ENCODE measurements around the gene MDH1.
"Not testable (repeated sequence)": the region's sequence is repeated elsewhere in the genome, so short reads cannot be mapped to it uniquely, and the experiment has no call there.

MDH1 gene

DNA sequence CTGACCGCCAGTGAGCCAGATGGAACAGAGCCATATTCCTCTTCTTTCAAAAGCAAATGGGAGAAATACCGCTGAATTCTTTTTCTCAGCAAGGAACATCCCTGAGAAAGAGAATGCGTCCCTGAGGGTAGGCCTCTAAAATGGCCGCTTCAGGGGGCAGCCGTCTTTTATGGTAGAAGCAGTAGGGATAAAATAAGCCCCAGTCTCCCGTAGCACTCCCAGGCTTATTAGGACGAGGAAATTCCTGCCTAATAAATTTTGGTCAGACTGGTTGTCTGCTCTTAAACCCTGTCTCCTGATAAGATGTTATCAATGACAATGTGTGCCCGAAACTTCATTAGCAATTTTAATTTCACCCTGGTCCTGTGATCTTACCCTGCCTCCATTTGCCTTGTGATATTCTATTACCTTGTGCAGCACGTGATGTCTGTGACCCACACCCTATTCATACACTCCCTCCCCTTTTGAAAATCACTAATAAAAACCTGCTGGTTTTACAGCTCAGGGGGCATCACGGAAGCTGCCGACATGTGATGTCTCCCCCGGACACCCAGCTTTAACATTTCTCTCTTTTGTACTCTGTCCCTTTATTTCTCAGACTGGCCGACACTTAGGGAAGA is 14.9 kb upstream of the MDH1 start:
- H3K36me3 Mint-ChIP-seq (ENCODE audit: low read depth): peaks cover 15% of the 10 kb centered on the region
- not testable (repeated sequence) for H3K27ac Mint-ChIP-seq, H3K4me3 Mint-ChIP-seq, H3K4me1 Mint-ChIP-seq, DNase-seq, ATAC-seq, H3K27me3 Mint-ChIP-seq
- peaks cover 18% of the 10 kb centered on the region for H3K9me3 Mint-ChIP-seq

DNA sequence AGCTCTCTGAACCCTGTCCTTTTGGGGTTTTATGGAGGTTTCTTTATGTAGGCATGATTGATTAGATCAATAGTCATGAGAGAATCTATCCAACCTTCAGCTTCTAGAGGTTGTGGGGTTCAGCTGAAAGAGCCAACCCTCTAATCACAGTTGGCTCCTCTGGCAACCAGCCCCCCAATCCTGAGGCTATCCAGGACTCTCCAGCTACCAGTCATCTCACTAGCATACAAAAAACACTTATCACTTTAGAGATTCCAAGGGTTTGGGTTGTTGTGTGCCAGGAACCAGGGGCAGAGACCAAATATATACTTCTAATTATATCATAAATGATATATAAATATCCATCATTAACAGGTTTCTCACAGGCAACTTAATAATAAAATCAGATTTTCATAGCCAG is 12.2 kb upstream of the MDH1 start:
- H3K27ac Mint-ChIP-seq: no peak overlapping the region
- peaks cover 4% of the 10 kb centered on the region for H3K36me3 Mint-ChIP-seq (ENCODE audit: low read depth)
- ATAC-seq: no peak
- no peak overlapping the region for H3K4me3 Mint-ChIP-seq
- DNase-seq: no peak
- no peaks in the 10 kb centered on the region for H3K4me1 Mint-ChIP-seq
- no peaks in the 10 kb centered on the region for H3K27me3 Mint-ChIP-seq
- H3K9me3 Mint-ChIP-seq: peaks cover 5% of the 10 kb centered on the region

DNA sequence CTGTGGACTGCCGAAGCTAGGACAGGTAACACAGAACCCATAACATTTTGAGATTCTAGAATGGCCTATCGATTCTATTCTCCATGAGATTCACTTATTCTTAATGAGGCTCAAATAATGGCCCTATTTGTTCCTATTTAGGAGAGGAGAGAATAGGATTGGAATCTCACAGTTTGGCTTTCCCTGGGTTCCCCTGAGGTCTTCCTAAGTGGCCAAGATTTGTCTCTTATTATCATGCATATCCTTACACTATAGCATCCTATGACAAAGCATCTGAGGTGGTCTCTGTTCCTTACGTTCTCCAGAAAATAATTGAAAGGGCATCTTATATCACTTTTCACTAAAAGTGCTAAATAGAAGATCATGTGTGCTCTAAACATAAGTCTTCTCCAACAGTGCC is 10.0 kb upstream of the MDH1 start:
- H3K4me3 Mint-ChIP-seq: no peak overlapping the region
- no peak overlapping the region for H3K27ac Mint-ChIP-seq
- peaks cover 5% of the 10 kb centered on the region for H3K9me3 Mint-ChIP-seq
- DNase-seq (no peak), ATAC-seq (no peak)
- no peaks in the 10 kb centered on the region for H3K27me3 Mint-ChIP-seq
- H3K4me1 Mint-ChIP-seq: no peaks in the 10 kb centered on the region
- H3K36me3 Mint-ChIP-seq (ENCODE audit: low read depth): peaks cover 4% of the 10 kb centered on the region

DNA sequence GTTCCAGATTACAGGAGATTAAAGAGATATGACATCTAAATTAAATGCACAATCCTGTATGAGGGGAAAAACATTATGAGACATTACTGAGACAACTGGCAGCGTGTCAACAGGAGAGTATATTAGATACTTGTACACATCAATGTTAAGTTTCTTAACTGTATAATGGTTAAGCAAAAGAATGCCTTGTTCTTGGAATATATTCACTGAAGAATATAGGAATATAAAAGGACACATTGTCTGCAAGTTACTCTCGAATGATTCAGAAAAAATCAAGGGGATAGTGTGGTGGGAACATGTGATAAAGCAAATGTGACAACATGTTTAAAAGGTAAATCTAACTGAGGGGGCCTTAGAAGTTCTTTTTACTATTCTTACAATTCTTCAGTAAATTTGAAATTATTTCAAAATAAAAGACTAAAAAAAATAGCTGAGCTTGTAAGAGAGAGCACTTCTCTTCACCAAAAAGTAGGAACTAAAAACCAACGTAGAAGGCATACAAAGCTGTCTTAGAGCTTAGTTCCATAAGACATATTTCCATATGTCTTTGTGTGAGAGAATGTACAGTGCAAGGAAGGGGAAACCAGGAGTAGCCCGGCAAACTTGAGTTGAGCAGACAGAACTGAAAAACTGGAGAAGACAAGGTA is 8.0 kb upstream of the MDH1 start:
- DNase-seq (no peak), ATAC-seq (no peak)
- H3K27me3 Mint-ChIP-seq: no peaks in the 10 kb centered on the region
- no peaks in the 10 kb centered on the region for H3K9me3 Mint-ChIP-seq
- no peak overlapping the region for H3K27ac Mint-ChIP-seq
- H3K4me1 Mint-ChIP-seq: no peaks in the 10 kb centered on the region
- no peaks in the 10 kb centered on the region for H3K36me3 Mint-ChIP-seq (ENCODE audit: low read depth)
- no peak overlapping the region for H3K4me3 Mint-ChIP-seq

DNA sequence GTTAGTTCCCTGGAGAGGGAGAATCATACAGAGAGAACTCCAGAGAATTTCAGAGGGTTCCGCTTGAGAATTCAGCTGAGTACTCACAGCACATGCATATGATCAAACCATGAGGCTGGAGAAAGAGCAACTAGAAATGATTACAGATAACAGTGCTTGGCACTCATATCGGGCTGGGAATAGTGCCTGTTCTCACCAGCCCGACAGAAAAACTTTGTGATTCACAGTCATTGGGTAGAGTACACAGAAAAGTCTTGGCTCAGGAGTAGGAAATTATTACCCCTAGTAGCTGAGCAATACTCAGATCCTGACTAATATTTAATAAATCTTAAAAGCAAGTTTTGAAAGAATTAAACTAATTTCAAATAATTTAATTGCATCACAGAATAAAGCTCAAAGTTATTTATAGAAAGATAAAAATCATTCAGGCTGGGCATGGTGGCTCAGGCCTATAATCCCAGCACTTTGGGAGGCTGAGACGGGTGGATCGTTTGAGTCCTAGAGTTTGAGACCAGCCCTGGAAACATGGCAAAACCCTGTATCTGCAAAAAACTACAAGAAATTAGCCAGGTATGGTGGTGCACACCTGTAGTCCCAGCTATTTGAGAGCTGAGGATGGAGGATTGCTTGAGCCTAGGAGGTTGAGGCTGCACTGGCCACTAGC is 7.3 kb upstream of the MDH1 start:
- Mint-ChIP-seq H3K4me3 (no peak overlapping the region), H3K9me3 (no peaks in the 10 kb centered on the region), H3K27ac (no peak overlapping the region), H3K27me3 (no peaks in the 10 kb centered on the region), H3K4me1 (no peaks in the 10 kb centered on the region), H3K36me3 (ENCODE audit: low read depth) (no peaks in the 10 kb centered on the region)
- DNase-seq (no peak), ATAC-seq (no peak)

DNA sequence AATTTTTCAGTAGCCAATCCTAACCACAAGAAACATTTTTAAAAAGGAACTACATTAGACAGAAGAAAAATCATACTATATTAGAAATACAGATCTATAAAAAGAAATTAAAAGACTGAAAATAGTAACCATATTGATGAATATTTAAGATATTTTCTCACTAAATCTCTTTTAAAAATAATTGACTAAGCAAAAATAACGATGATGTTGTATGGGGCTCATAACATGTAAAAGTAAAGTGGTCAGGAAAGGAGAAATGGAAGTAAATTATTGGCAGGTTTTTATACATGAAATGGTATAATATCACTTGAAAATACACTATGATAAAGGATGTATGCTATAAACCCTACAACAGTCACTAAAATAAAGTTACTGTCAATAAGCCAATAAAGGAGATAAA is 5.9 kb upstream of the MDH1 start:
- Mint-ChIP-seq H3K4me1 (peaks cover 11% of the 10 kb centered on the region), H3K27ac (no peak overlapping the region), H3K27me3 (no peaks in the 10 kb centered on the region), H3K4me3 (no peak overlapping the region), H3K9me3 (no peaks in the 10 kb centered on the region), H3K36me3 (ENCODE audit: low read depth) (no peaks in the 10 kb centered on the region)
- ATAC-seq: no peak
- no peak for DNase-seq

DNA sequence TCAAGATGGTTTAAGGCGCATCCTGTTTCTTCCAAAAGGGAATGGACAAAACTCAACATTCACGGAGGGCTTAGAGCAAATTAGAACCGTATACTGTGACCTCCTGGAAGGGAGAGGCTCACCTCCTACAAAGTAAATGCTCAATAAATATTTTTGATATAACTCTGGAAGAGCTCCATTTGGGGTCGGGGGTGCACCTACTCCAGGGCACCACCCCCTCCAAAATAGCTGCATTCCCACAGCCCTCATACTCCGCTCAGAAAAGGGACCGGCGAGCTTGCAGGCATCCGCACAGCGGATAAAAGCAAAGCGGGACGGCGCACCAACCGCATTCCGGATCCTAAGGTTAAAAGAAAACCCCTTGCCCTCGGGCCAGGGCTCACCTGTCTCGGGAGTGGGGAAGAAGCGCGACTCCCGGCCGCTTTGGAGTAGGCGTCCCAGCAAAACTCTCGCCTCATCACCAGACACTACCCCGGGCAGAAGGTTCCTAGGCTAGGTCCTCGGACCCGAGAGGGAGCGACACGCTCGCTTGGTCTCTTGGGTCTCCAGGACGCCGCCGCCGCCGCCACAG is 864 bp upstream of the MDH1 start:
- ATAC-seq (no peak), DNase-seq (no peak)
- Mint-ChIP-seq H3K36me3 (ENCODE audit: low read depth) (peaks cover 5% of the 10 kb centered on the region), H3K27ac (peak overlapping the region; percentile 96), H3K4me1 (peaks cover 39% of the 10 kb centered on the region), H3K9me3 (no peaks in the 10 kb centered on the region), H3K4me3 (peak overlapping the region; percentile 98), H3K27me3 (no peaks in the 10 kb centered on the region)

DNA sequence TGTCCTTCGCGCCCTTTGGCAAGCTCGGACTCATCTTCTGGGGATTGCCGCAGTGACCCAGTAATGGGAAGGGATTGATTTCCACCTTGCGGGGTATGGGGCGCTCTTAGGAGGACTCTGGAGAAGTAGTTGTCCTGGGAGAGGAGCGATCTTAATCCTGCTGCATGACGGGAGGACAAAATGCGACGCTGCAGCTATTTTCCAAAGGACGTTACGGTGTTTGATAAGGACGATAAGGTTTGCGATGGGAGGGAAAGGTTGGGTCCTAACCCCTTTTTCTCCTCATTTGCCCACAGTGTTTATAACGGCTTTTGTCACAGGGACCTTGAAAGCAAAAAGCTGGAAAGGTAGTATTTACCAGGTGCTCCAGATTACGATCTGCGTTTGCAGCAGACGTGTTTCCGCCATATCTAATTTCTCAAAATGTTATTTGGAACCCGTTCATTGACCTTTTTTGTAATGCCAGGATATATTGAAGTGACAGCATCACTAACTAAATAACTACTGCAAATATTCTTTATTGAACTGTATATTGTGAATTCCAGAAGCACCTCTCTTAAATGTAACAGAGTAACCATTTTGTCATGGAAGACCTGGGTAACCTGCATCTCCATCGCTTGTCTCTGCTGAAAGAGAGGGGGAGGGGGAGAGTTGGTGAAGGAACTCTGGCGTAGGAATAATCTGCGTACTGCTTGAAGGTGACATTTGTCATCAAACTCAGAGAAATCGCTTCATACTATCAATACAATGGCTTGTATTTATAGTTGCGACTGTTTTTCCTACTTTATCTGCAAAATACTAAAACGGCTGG is 590 bp downstream of the MDH1 start:
- peak overlapping the region; percentile 98 for H3K4me3 Mint-ChIP-seq

DNA sequence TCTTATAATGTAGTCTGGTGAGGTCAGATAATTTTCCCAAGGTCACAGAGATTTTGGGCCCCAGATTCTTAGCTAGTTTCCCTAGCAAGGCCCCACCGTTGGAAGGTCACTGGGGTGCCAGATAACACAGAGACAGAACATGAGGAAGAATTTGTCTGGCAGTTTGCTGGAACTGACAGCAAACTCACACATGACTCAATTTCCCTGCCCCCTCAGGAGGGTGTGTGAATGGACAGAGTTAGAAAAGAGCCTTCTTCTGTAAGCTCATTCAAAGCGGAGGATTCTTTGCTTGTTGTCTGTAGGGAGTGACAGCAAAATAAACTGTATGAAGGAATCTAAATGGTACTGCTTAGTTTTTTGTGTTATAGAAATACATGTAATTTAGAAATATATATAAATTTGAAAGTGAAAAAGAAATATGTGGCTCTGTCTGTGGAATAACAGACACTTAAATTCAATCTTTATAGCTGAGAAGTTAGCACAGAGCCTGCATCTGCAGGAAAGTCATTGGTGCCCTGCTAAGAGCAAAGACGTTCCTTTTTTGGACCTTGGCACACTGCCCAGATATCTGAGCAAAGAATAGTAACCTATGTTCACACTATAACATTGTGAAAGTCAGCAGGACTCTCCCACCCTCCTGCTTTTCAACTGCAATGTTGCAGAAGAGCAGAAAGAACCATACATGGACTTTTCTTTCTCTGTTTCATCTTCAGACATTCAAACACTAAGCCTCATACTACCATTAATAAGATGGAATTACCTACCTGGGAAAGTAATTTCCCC is 2.1 kb downstream of the MDH1 start:
- Mint-ChIP-seq H3K4me1 (peaks cover 45% of the 10 kb centered on the region), H3K27ac (peak overlapping the region; percentile 96)
- no peak for DNase-seq

More for the DNA sequence above, 590 bp downstream of the MDH1 start:
- ATAC-seq (no peak), DNase-seq (no peak)
- H3K27ac Mint-ChIP-seq: peak overlapping the region; percentile 96
- H3K27me3 Mint-ChIP-seq: no peaks in the 10 kb centered on the region
- H3K36me3 Mint-ChIP-seq (ENCODE audit: low read depth): peaks cover 17% of the 10 kb centered on the region
- no peaks in the 10 kb centered on the region for H3K9me3 Mint-ChIP-seq
- peaks cover 43% of the 10 kb centered on the region for H3K4me1 Mint-ChIP-seq

DNA sequence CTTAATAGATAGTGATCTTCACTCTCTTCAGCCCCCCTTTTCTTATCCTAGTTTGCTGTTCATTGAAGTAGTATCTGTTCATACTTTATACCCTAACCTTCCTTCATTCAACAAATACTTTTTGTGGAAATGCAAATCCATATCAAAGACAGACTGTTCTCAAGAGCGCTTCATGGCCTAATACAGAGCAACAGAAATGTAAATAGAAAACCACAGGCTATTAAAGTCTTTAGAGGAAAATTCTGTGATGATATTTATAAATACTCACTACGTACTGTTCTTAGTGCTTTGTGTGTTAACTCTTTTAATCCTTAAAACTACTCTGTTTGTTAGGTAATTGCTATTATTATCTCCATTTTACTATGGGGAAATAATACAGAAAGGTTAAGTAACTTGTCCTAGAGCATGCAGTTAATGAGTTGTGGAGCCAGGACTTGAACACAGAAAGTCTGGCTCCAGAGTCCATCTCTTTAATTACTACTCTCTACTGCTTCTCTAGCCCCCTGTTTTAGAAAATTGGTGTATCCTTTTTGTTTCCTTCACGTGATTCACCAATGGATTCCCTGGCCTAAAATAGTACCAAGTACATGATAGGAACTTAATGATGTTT is 2.9 kb downstream of the MDH1 start:
- H3K9me3 Mint-ChIP-seq: no peaks in the 10 kb centered on the region
- DNase-seq (no peak), ATAC-seq (no peak)
- no peak overlapping the region for H3K27ac Mint-ChIP-seq
- H3K36me3 Mint-ChIP-seq (ENCODE audit: low read depth): peaks cover 37% of the 10 kb centered on the region
- no peaks in the 10 kb centered on the region for H3K27me3 Mint-ChIP-seq
- no peak overlapping the region for H3K4me3 Mint-ChIP-seq
- peaks cover 44% of the 10 kb centered on the region for H3K4me1 Mint-ChIP-seq

More for the DNA sequence above, 2.1 kb downstream of the MDH1 start:
- no peaks in the 10 kb centered on the region for H3K9me3 Mint-ChIP-seq
- H3K27me3 Mint-ChIP-seq: no peaks in the 10 kb centered on the region
- peaks cover 31% of the 10 kb centered on the region for H3K36me3 Mint-ChIP-seq (ENCODE audit: low read depth)
- ATAC-seq: no peak
- peak overlapping the region; percentile 98 for H3K4me3 Mint-ChIP-seq

DNA sequence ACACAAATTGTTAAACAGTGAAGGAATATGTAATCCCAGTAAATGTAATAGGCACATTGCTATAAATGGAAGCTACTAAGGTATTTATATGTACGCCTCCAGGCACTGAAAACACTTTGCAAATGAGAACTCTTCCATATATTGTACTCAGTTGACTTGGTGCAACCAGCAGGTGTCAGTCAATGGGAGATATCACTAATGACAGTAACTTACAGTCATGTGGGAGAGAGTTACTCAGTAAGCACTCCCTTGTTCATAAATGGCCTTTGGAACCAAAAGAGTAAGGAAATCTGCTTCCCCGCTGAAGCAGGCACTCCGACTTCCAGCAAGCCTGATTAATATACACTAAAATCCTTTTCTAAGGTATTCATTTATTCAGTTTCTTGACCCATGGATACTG is 5.9 kb downstream of the MDH1 start:
- H3K9me3 Mint-ChIP-seq: no peaks in the 10 kb centered on the region
- DNase-seq (no peak), ATAC-seq (no peak)
- H3K27me3 Mint-ChIP-seq: no peaks in the 10 kb centered on the region
- peaks cover 44% of the 10 kb centered on the region for H3K36me3 Mint-ChIP-seq (ENCODE audit: low read depth)
- no peak overlapping the region for H3K27ac Mint-ChIP-seq
- no peak overlapping the region for H3K4me3 Mint-ChIP-seq
- peaks cover 27% of the 10 kb centered on the region for H3K4me1 Mint-ChIP-seq

DNA sequence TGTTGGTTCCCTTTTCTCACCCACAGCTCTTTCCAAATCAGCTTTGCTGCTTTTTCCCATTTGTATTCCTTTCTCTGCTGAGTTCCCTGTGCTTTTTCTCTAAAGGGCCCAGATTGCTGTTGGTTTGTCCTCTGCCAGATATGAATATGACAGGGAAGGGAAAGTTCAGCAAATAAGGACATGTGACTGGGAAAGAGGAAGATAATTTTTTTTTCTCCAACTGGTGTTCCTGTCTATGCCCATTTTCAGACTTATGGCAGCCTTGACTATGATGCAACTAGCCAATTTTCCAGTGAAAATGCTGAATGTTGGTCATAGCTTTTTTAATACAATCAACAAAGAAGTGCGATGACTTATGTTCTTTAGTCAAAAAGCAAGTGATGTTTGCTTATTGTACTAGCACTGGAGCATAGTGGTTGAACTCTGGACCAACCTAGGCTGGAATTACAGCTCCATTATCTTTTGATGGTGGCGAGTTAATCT is 7.7 kb downstream of the MDH1 start:
- H3K36me3 Mint-ChIP-seq (ENCODE audit: low read depth): peaks cover 51% of the 10 kb centered on the region
- ATAC-seq (no peak), DNase-seq (no peak)
- no peak overlapping the region for H3K27ac Mint-ChIP-seq
- no peaks in the 10 kb centered on the region for H3K9me3 Mint-ChIP-seq
- H3K4me1 Mint-ChIP-seq: peaks cover 11% of the 10 kb centered on the region
- no peaks in the 10 kb centered on the region for H3K27me3 Mint-ChIP-seq
- H3K4me3 Mint-ChIP-seq: no peak overlapping the region

DNA sequence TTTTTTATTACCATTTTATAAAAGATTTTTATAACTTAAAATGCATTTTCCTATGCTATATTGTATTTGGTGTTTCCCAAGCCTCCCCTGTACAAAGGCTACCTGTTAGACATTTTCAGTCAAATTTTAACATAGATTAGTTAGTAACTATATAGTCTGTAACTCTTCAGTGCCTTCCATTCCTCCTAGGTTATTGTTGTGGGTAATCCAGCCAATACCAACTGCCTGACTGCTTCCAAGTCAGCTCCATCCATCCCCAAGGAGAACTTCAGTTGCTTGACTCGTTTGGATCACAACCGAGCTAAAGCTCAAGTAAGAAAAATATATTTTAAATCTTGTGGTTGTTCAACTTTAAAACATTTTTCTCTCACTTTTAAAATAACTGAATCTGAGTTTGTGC is 10.2 kb downstream of the MDH1 start:
- Mint-ChIP-seq H3K4me1 (peaks cover 3% of the 10 kb centered on the region), H3K4me3 (no peak overlapping the region), H3K36me3 (ENCODE audit: low read depth) (peaks cover 58% of the 10 kb centered on the region), H3K27ac (no peak overlapping the region), H3K27me3 (no peaks in the 10 kb centered on the region), H3K9me3 (no peaks in the 10 kb centered on the region)
- ATAC-seq: no peak
- no peak for DNase-seq
